HepG2 (cell line): Measurements from ENCODE around the gene NAALADL1. TPM values are rescaled to one million over a fixed set of nuclear protein-coding genes. Genes with fewer than 3 reads are reported as not detected.
A peak's percentile ranks its signal among the peaks of the same experiment; 100 is the strongest.

Experiments used
- ATAC-seq: fragments of 200-7000 bp; cut with Tn5 transposase; 3 replicates; pipeline ENCODE4 v1.9.1; 2020; ENCODE audit warnings: mild to moderate bottlenecking, moderate library complexity
- BruUV-seq: library from RNA; stranded (reverse); fragments of 400-500 nt; replicated peaks from 2 replicates; lab custom pipeline; 2021; lab: Mats Ljungman, UMichigan
- CTCF ChIA-PET: fragments of 300-600 bp; formaldehyde crosslinking; extraction: SDS; loops from one replicate; lab custom pipeline; 2021; ENCODE audit warnings: low total read pairs, inconsistent platforms, low intra/inter-chr PET ratio; lab: Yijun Ruan, JAX
- POLR2A ChIA-PET: fragments of 350-600 bp; sonication (Branson Sonifier 250); formaldehyde crosslinking; loops from one replicate; lab custom pipeline; 2020; ENCODE audit warnings: antibody characterized with exemption, inconsistent platforms; lab: Yijun Ruan, JAX
- DNase-seq: peaks from one replicate; pipeline ENCODE4 v3.0.0-alpha.2; 2015; ENCODE audit warnings: low spot score
- FAIRE-seq: peaks from 3 replicates; lab custom pipeline; 2011; peaks lifted over from hg19 to GRCh38; lab: Jason Lieb, UNC
- H2AFZ ChIP-seq: one replicate; pipeline ENCODE4 v1.6.1; 2011; ENCODE audit warnings: low read length, inconsistent platforms
- H3K27ac ChIP-seq: fragments of 300-600 bp; 3 replicates; pipeline ENCODE4 v1.8.0; 2011; ENCODE audit warnings: mixed run types, mild to moderate bottlenecking, mixed read lengths, low read length, inconsistent platforms; ENCODE audit not compliant: insufficient read depth; ENCODE audit errors: extremely low read length
- H3K27me3 ChIP-seq, 2 experiments: fragments of 200-600 bp in 1 of 2; 2 replicates in 1 of 2; 3 replicates in 1 of 2; pipeline versions ENCODE4 v1.6.0 to v1.8.0; 2011; ENCODE audit warnings: low read length in 2 of 2, mild to moderate bottlenecking in 2 of 2, moderate library complexity in 2 of 2, inconsistent platforms in 1 of 2; ENCODE audit not compliant: insufficient read depth in 2 of 2, control insufficient read depth in 1 of 2
- H3K36me3 ChIP-seq, 2 experiments: fragments of 200-600 bp in 1 of 2; replicated peaks in 1 of 2; 2 replicates in 1 of 2; 3 replicates in 1 of 2; pipeline versions ENCODE4 v1.5.1 to v1.8.0; 2011; ENCODE audit warnings: low read length in 2 of 2, inconsistent platforms in 1 of 2; ENCODE audit not compliant: insufficient read depth in 2 of 2, control insufficient read depth in 1 of 2
- H3K4me1 ChIP-seq: 2 replicates; pipeline ENCODE4 v1.5.1; 2012; ENCODE audit warnings: low read length, inconsistent platforms; ENCODE audit not compliant: insufficient read depth
- H3K4me2 ChIP-seq: 2 replicates; pipeline ENCODE4 v1.6.0; 2011; ENCODE audit warnings: low read depth, low read length, inconsistent platforms
- H3K4me3 ChIP-seq, 3 experiments: fragments of 200-600 bp in 1 of 3; sonication (generic), shearing (Covaris generic) in 1 of 3; replicated peaks in 1 of 3; 2 replicates each; pipeline ENCODE4 v1.5.1; 2011 to 2016; ENCODE audit warnings: low read length in 3 of 3, inconsistent platforms in 2 of 3, low read depth in 2 of 3, mild to moderate bottlenecking in 2 of 3, control low read depth in 1 of 3, mixed read lengths in 1 of 3; ENCODE audit not compliant: insufficient read depth in 1 of 3
- H3K79me2 ChIP-seq: one replicate; pipeline ENCODE4 v1.6.1; 2011; ENCODE audit warnings: low read length, inconsistent platforms; ENCODE audit not compliant: insufficient read depth
- H3K9ac ChIP-seq: 2 replicates; pipeline ENCODE4 v1.6.0; 2011; ENCODE audit warnings: mild to moderate bottlenecking, low read depth, low read length, inconsistent platforms; ENCODE audit not compliant: insufficient read depth
- H3K9me3 ChIP-seq: 2 replicates; pipeline ENCODE4 v1.5.1; 2012; ENCODE audit warnings: mild to moderate bottlenecking, low read length
- H4K20me1 ChIP-seq: 2 replicates; pipeline ENCODE4 v1.6.0; 2011; ENCODE audit warnings: inconsistent platforms, mild to moderate bottlenecking, low read length, moderate library complexity; ENCODE audit not compliant: insufficient read depth
- NFRKB ChIP-seq: fragments of 450-650 bp; IDR thresholded peaks from 2 replicates; pipeline ENCODE4 v1.6.1; 2017
- NPAS2 ChIP-seq: sonication (generic); formaldehyde crosslinking; IDR thresholded peaks from 2 replicates; pipeline ENCODE4 v1.8.0; 2022; ENCODE audit warnings: mild to moderate bottlenecking, missing genetic modification reagents, borderline replicate concordance
- PHF8 ChIP-seq: sonication (generic); formaldehyde crosslinking; IDR thresholded peaks from 2 replicates; pipeline ENCODE4 v1.5.0; 2020; ENCODE audit warnings: missing genetic modification reagents
- SMC3 ChIP-seq: IDR thresholded peaks from 2 replicates; pipeline ENCODE4 v1.6.1; 2011; ENCODE audit warnings: low read length, improper control_type of control experiment
- ZEB1 ChIP-seq: IDR thresholded peaks from 2 replicates; pipeline ENCODE4 v1.6.1; 2012; ENCODE audit warnings: mild to moderate bottlenecking, low read depth, inconsistent platforms; ENCODE audit not compliant: insufficient replicate concordance
- ZFP82 ChIP-seq: sonication (generic); formaldehyde crosslinking; IDR thresholded peaks from 2 replicates; pipeline ENCODE4 v1.5.1; 2020; ENCODE audit warnings: mild to moderate bottlenecking, missing genetic modification reagents, borderline replicate concordance
- ZNF350 ChIP-seq: sonication (generic); formaldehyde crosslinking; IDR thresholded peaks from 2 replicates; pipeline ENCODE4 v1.4.0; 2020; ENCODE audit warnings: mild to moderate bottlenecking, low read depth, missing genetic modification reagents, borderline replicate concordance
- ZNF709 ChIP-seq: sonication (generic); formaldehyde crosslinking; IDR thresholded peaks from 2 replicates; pipeline ENCODE4 v1.5.0; 2020; ENCODE audit warnings: mild to moderate bottlenecking, missing genetic modification reagents
- WGBS: methylation state at CpG from one replicate; pipeline ENCODE4 v1.1.6; 2017; ENCODE audit warnings: low lambda C conversion rate; 5-methylcytosine and 5-hydroxymethylcytosine counted together
- in situ Hi-C: cut with HindIII; loops from 2 replicates; pipeline ENCODE4 v1.10.0; 2017; ENCODE audit warnings: low pct_unique_long_range_greater_than_20kb; ENCODE audit not compliant: extremely low pct_ligation_motif_present
- intact Hi-C: fragments of 100-400 bp; cut with micrococcal nuclease; formaldehyde crosslinking; loops from one replicate; pipeline ENCODE4 v1.10.0; 2022; ENCODE audit not compliant: unreplicated experiment
- polyA plus RNA-seq, 8 experiments: library from polyadenylated mRNA; depleted of rRNA in 3 of 8; stranded (reverse) in 7 of 8; unstranded in 1 of 8; fragments of >200 nt; fragmentation: Illumina TruSeq in 4 of 8; extraction: Trizol in 4 of 8; gene quantifications; 2 replicates each; pipeline versions ENCODE4 v1.2.1 to v1.2.3, GENCODE V29; 2011 to 2016; ENCODE audit warnings: low read depth in 4 of 8, missing spikeins in 1 of 8, mixed read lengths in 1 of 8; ENCODE audit not compliant: insufficient read depth in 1 of 8
- total RNA-seq, 5 experiments: library from RNA; depleted of rRNA; stranded (reverse); fragments of >200 nt; fragmentation: Illumina TruSeq; extraction: Trizol; gene quantifications; 2 replicates each; pipeline ENCODE4 v1.2.3, GENCODE V29; 2016; ENCODE audit warnings: low read depth in 1 of 5
- TF ChIP-seq, protein P1 (sequence below): sonication (generic); formaldehyde crosslinking; IDR thresholded peaks from 2 replicates; pipeline ENCODE4 v1.4.0; 2020; ENCODE audit warnings: missing genetic modification reagents
- TF ChIP-seq, protein P2 (sequence below): sonication (generic); formaldehyde crosslinking; IDR thresholded peaks from 2 replicates; pipeline ENCODE4 v1.4.0; 2020; ENCODE audit warnings: missing genetic modification reagents

Gene NAALADL1
- total and polyA plus RNA-seq, 2 of the 13 experiments (the other 11 are each of a cell fraction or from before 2014, with no cell fraction given): 9.3 to 33.9 TPM

DNA sequence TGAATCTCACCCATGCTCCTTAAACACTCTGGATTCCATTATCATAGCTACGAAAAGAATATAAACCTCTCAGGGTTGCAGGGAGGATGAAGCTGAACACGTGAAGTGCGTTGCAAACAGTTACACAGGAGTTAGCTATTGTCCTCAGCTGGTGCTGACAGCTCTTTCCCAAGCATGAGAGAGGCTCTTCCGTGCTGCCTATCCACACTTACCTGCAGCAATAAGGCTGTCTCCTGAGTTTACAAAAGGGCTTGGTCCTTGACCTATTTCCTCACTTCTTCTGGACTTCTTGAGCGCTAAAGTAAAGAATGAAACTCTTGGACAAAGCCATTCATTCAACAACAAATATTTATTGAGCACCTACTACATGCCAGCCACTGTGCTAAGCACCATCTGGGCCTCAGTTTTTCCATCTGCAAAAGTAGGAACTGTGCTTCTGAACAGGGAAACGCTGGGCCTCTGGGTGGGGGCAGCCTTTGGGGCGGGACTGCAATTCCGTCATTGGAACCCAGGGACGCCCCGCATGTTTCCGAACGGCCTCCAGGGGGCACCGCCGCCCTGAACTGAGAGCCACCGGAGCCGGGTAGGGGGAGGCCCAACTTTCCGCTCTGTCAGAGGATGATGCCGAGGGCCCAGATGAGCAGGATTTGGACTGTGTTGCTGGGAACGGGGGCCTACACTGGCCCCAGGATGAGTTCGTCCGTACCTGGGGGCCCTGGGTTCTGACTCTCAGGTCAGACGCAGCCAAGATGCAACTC, 45.0 kb downstream of the NAALADL1 start (continued):
- TF ChIP-seq ZEB1 (peak; percentile 59), ZNF709 (CRISPR knock-in tag) (peak; percentile 82; the same call in 1 of the 2 replicates), ZNF350 (CRISPR knock-in tag) (peak; percentile 49; the same call in 1 of the 2 replicates), ZFP82 (CRISPR knock-in tag) (0 out of 2 replicates have a peak, but pooled peaks have one; percentile 21)

DNA sequence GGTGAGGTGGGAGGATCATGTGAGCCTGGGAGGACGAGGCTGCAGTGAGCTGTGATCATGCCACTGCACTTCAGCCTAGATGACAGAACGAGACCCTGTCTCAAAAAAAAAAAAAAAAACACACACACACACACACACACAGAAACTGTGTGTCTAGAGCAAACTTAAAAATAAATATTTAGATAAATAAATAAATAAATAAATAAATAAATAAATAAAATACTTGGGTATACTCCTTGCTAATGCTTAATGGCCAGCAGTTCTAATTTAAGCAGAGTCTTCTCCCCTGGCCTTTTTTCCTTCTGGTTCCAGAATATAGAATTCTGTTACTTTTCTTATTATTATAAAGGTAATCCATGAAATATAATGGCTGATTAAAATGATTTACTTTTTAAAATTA, 49.5 kb downstream of the NAALADL1 start:
- DNase-seq: no peak
- no peak overlapping the region for H3K27ac ChIP-seq
- BruUV-seq: no TSS peak
- no peaks in the 10 kb centered on the region for H3K36me3 ChIP-seq
- peaks cover 0 to 6% of the 10 kb centered on the region in 2 experiments; a peak in 2 of 5 replicates for H3K27me3 ChIP-seq
- H3K4me1 ChIP-seq: peaks cover 43% of the 10 kb centered on the region
- H4K20me1 ChIP-seq: no peaks in the 10 kb centered on the region
- no peak overlapping the region for H3K4me3 ChIP-seq
- WGBS: 20% methylated on average over 2 of the region's 2 CpGs
- no peak for ATAC-seq
- intact Hi-C loops: no loop called here
- POLR2A ChIA-PET: interaction anchor here (1.0 to 1.7 kb wide), 2 partner anchors 10 to 12 kb away, joined by 3 read pairs; partner anchors contain the start of gene BATF2
- no peak overlapping the region for H3K9ac ChIP-seq
- H2AFZ ChIP-seq: no peak overlapping the region
- CTCF ChIA-PET: no interaction called here
- FAIRE-seq: no peak
- no peak overlapping the region for H3K4me2 ChIP-seq
- in situ Hi-C loops: no loop called here
- no peaks in the 10 kb centered on the region for H3K9me3 ChIP-seq
- H3K79me2 ChIP-seq: no peaks in the 10 kb centered on the region
- no peak for TF ChIP-seq NFRKB
- TF ChIP-seq SMC3: no peak
- TF ChIP-seq, protein P1, sequence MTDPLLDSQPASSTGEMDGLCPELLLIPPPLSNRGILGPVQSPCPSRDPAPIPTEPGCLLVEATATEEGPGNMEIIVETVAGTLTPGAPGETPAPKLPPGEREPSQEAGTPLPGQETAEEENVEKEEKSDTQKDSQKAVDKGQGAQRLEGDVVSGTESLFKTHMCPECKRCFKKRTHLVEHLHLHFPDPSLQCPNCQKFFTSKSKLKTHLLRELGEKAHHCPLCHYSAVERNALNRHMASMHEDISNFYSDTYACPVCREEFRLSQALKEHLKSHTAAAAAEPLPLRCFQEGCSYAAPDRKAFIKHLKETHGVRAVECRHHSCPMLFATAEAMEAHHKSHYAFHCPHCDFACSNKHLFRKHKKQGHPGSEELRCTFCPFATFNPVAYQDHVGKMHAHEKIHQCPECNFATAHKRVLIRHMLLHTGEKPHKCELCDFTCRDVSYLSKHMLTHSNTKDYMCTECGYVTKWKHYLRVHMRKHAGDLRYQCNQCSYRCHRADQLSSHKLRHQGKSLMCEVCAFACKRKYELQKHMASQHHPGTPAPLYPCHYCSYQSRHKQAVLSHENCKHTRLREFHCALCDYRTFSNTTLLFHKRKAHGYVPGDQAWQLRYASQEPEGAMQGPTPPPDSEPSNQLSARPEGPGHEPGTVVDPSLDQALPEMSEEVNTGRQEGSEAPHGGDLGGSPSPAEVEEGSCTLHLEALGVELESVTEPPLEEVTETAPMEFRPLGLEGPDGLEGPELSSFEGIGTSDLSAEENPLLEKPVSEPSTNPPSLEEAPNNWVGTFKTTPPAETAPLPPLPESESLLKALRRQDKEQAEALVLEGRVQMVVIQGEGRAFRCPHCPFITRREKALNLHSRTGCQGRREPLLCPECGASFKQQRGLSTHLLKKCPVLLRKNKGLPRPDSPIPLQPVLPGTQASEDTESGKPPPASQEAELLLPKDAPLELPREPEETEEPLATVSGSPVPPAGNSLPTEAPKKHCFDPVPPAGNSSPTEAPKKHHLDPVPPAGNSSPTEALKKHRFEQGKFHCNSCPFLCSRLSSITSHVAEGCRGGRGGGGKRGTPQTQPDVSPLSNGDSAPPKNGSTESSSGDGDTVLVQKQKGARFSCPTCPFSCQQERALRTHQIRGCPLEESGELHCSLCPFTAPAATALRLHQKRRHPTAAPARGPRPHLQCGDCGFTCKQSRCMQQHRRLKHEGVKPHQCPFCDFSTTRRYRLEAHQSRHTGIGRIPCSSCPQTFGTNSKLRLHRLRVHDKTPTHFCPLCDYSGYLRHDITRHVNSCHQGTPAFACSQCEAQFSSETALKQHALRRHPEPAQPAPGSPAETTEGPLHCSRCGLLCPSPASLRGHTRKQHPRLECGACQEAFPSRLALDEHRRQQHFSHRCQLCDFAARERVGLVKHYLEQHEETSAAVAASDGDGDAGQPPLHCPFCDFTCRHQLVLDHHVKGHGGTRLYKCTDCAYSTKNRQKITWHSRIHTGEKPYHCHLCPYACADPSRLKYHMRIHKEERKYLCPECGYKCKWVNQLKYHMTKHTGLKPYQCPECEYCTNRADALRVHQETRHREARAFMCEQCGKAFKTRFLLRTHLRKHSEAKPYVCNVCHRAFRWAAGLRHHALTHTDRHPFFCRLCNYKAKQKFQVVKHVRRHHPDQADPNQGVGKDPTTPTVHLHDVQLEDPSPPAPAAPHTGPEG (CRISPR knock-in tag): no peak
- TF ChIP-seq, protein P2, sequence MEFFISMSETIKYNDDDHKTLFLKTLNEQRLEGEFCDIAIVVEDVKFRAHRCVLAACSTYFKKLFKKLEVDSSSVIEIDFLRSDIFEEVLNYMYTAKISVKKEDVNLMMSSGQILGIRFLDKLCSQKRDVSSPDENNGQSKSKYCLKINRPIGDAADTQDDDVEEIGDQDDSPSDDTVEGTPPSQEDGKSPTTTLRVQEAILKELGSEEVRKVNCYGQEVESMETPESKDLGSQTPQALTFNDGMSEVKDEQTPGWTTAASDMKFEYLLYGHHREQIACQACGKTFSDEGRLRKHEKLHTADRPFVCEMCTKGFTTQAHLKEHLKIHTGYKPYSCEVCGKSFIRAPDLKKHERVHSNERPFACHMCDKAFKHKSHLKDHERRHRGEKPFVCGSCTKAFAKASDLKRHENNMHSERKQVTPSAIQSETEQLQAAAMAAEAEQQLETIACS: no peak
- TF ChIP-seq NPAS2 (CRISPR knock-in tag): no peak
- TF ChIP-seq PHF8 (CRISPR knock-in tag): no peak
- TF ChIP-seq, all 625 proteins: peak for 0
